Cardiac muscle cell (in vitro differentiated cells and primary cell): ENCODE measurements around the gene UBXN11. TPM values are rescaled to one million over a fixed set of nuclear protein-coding genes. Genes with fewer than 3 reads are reported as not detected.
A peak's percentile ranks its signal among the peaks of the same experiment; 100 is the strongest.

Experiments
- DNase-seq, 2 donors: peaks; one replicate each; pipeline versions ENCODE4 v3.0.0 to v3.0.0-alpha.2; 2010 to 2017; ENCODE audit warnings: low read depth in 1 of 2, low spot score in 1 of 2
- H3K27ac ChIP-seq: fragments of 200-600 bp; sonication (generic); 2 replicates; pipeline ENCODE4 v1.5.1; 2016
- H3K27me3 ChIP-seq: fragments of 200-600 bp; sonication (generic); 2 replicates; pipeline ENCODE4 v1.6.0; 2016; ENCODE audit warnings: control low read depth
- H3K36me3 ChIP-seq: fragments of 200-600 bp; sonication (generic); 2 replicates; pipeline ENCODE4 v1.5.1; 2016; ENCODE audit warnings: control low read depth
- H3K4me1 ChIP-seq: fragments of 200-600 bp; sonication (generic); 2 replicates; pipeline ENCODE4 v1.8.1; 2017; ENCODE audit warnings: low read depth, mild to moderate bottlenecking, mixed run types
- H3K4me3 ChIP-seq: fragments of 200-600 bp; sonication (generic); 2 replicates; pipeline ENCODE4 v1.5.1; 2016; ENCODE audit warnings: mild to moderate bottlenecking
- H3K9me3 ChIP-seq: fragments of 200-600 bp; sonication (generic); 2 replicates; pipeline ENCODE4 v1.5.1; 2017; ENCODE audit warnings: low read depth, mild to moderate bottlenecking, control low read depth
- CTCF ChIP-seq: IDR thresholded peaks from 2 replicates; pipeline ENCODE4 v1.5.1; 2012; ENCODE audit warnings: low read depth, mild to moderate bottlenecking, low read length
- polyA plus RNA-seq: library from polyadenylated mRNA; unstranded; fragments of >200 nt; fragmentation: Nextera tagmentation; extraction: Ambion mirVana; gene quantifications from 2 replicates; pipeline ENCODE4 v1.2.1, GENCODE V29; 2016
- total RNA-seq: library from RNA; depleted of rRNA; stranded (reverse); fragments of >200 nt; gene quantifications from 2 replicates; pipeline ENCODE4 v1.2.3, GENCODE V29; 2016

UBXN11 gene
- total and polyA plus RNA-seq, 2 experiments from 2014 or later = 21.1 to 41.3 TPM

DNA sequence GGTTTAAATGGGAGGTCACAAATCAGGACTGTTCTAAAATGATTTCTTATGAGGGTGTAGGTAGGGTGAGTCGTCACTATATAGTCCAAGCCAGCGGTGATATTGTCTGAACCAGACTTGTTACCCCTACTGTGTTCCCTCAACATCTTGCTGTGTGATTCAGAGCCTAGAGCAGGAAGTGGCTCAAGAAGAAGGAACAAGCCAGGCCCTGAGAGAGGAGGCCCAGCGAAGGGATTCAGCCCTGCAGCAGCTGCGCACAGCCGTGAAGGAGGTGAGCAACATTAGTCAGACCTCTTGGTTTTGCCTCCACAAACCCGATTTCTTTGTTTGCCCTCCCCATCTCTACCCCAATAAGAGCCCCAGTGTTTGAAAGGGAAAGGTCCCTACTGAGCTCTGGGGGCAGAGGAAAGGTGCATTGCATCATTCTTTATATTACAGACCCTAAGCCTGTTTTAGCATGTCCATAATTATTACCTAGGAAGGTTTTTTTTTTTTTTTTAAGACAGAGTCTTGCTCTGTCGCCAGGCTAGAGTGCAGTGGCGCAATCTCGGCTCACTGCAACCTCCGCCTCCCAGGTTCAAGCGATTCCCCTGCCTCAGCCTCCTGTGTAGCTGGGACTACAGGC lies 31.5 kb downstream of the UBXN11 start:
- DNase-seq = peak in 1 of 2 donors; percentile 67
- peak overlapping the region; percentile 26 for H3K27ac ChIP-seq
- TF ChIP-seq CTCF = no peak
- peaks cover 5% of the 10 kb centered on the region for H3K4me1 ChIP-seq
- H3K27me3 ChIP-seq = no peaks in the 10 kb centered on the region
- no peaks in the 10 kb centered on the region for H3K9me3 ChIP-seq
- peaks cover 47% of the 10 kb centered on the region for H3K36me3 ChIP-seq
- no peak overlapping the region for H3K4me3 ChIP-seq

DNA sequence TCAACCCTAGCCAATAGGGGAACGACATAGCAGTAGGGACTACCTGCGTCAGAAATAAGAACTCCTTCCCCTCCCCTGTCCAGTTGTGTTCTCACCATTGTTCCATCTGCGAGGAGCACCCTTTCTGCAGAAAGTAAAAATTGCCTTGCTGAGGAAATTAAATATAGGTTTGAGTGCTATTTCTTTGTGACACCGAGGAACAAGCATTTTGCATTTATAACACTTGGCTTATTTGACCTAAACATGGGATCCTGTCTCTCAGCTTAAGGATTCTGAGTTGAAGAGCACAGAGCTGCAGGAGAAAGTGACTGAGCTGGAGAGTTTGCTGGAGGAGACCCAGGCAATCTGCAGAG lies 37.3 kb downstream of the UBXN11 start:
- peaks cover 47% of the 10 kb centered on the region for H3K36me3 ChIP-seq
- no peaks in the 10 kb centered on the region for H3K27me3 ChIP-seq
- DNase-seq = no peak
- H3K27ac ChIP-seq = no peak overlapping the region
- no peaks in the 10 kb centered on the region for H3K4me1 ChIP-seq
- no peaks in the 10 kb centered on the region for H3K9me3 ChIP-seq
- no peak for TF ChIP-seq CTCF
- H3K4me3 ChIP-seq = no peak overlapping the region

DNA sequence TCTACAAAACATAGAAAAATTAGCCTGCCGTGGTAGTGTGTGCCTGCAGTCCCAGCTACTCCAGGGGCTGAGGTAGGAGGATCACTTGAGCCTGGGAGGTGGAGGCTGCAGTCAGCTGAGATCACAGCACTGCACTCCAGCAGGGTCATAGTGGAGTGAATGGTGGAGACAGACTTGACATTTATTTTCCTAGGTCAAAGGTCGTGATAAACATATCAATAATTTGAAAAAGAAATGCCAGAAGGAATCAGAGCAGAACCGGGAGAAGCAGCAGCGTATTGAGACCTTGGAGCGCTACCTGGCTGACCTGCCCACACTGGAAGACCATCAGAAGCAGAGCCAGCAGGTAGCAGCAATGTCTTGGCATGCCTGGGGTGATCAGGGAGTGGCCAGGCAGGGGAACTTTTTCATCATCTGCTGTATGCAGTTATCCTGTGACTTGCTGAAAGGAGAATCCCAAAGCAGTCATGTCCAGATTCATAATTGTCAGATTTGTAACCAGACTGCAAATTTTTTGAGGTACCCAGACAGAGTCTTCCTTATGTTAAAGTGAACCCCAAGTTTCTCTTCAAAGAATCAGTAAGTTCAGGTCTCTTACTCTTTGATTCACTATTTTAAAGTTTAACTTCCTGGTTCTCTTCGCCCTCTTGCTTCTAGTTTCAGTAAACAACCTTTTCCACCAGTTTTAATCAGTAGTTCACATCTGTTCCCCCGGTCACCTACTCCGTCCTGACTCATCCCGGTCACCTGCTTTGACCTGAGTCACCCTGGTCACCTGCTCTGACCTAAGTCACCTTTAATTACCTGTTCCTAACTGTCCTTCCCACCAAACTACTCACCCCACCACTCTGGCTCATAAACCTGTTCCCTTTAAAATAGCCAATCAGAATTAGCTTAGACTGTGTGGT lies 37.9 kb downstream of the UBXN11 start:
- no peaks in the 10 kb centered on the region for H3K27me3 ChIP-seq
- no peak overlapping the region for H3K4me3 ChIP-seq
- H3K27ac ChIP-seq = no peak overlapping the region
- no peaks in the 10 kb centered on the region for H3K9me3 ChIP-seq
- no peaks in the 10 kb centered on the region for H3K4me1 ChIP-seq
- peaks cover 50% of the 10 kb centered on the region for H3K36me3 ChIP-seq
- DNase-seq = no peak
- no peak for TF ChIP-seq CTCF

DNA sequence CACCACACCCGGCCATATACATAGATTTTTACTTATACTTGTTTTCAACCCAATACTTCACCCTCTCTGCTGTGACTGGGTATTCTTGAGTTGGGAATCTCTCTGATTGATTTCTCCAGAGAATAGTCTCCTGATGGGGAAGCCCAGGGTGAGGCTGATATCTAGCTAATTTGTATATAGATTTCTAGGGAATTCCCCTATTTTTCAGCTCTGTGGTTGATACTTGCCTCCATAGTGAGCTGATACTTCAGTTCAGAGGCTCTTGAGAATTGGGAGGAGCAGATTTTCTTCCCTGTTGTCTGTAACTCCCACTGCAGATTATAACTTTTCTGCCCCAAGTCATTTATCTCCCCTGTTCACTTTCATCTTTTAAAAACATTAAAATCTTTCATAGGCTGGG lies 41.0 kb downstream of the UBXN11 start:
- no peak for TF ChIP-seq CTCF
- no peak for DNase-seq
- Histone ChIP-seq H3K27me3 (no peaks in the 10 kb centered on the region), H3K9me3 (no peaks in the 10 kb centered on the region), H3K27ac (no peak overlapping the region), H3K4me1 (no peaks in the 10 kb centered on the region), H3K36me3 (peaks cover 36% of the 10 kb centered on the region), H3K4me3 (no peak overlapping the region)

GRCh38 chr1:26263212-26263611 lies 43.2 kb downstream of the UBXN11 start:
- peaks cover 37% of the 10 kb centered on the region for H3K36me3 ChIP-seq
- H3K9me3 ChIP-seq = no peaks in the 10 kb centered on the region
- no peaks in the 10 kb centered on the region for H3K27me3 ChIP-seq
- peak overlapping the region; percentile 48 for H3K27ac ChIP-seq
- no peaks in the 10 kb centered on the region for H3K4me1 ChIP-seq
- DNase-seq = no peak
- H3K4me3 ChIP-seq = no peak overlapping the region
- no peak for TF ChIP-seq CTCF
